Motor neuron (in vitro differentiated cells): ENCODE results near the gene SPAG9. TPM values are rescaled to one million over a fixed set of nuclear protein-coding genes. Genes with fewer than 3 reads are reported as not detected.

Experiments used
- ATAC-seq, 8 experiments: fragments of 200-7000 bp; cut with Tn5 transposase; replicated peaks in 6 of 8; 2 replicates each; pipeline ENCODE4 v1.8.0; 2021; ENCODE audit warnings: mild to moderate bottlenecking in 8 of 8, moderate library complexity in 8 of 8
- H3K27ac ChIP-seq, 2 donors: fragments of 250-450 bp; sonication (Bioruptor Pico); 2 replicates each; pipeline ENCODE4 v1.9.0; 2021; ENCODE audit warnings: antibody characterized with exemption in 2 of 2, mild to moderate bottlenecking in 2 of 2, moderate library complexity in 1 of 2
- H3K4me1 ChIP-seq, 2 donors: fragments of 250-450 bp; sonication (Bioruptor Pico); replicated peaks in 1 of 2; 2 replicates each; pipeline ENCODE4 v1.6.1; 2021; ENCODE audit warnings: antibody characterized with exemption in 2 of 2, mild to moderate bottlenecking in 2 of 2, moderate library complexity in 1 of 2
- H3K4me3 ChIP-seq, 5 donors: fragments of 250-450 bp; sonication (Bioruptor Pico); 2 replicates each; pipeline ENCODE4 v1.9.0; 2021; ENCODE audit warnings: antibody characterized with exemption in 5 of 5, mild to moderate bottlenecking in 5 of 5, moderate library complexity in 4 of 5
- WGBS, 10 experiments: fragments of 450-650 bp; shearing (Covaris generic); methylation state at CpG; one replicate each; pipeline ENCODE4 v1.0.0; 2022; 5-methylcytosine and 5-hydroxymethylcytosine counted together
- in situ Hi-C, 9 experiments: fragments of 400-800 bp; cut with MboI; loops; one replicate each; pipeline ENCODE4 v1.15.0; 2021; ENCODE audit warnings: low sequenced_read_pairs in 9 of 9, low pct_unique_long_range_greater_than_20kb in 2 of 9; ENCODE audit not compliant: unreplicated experiment in 9 of 9
- total RNA-seq, 8 experiments: library from RNA; unstranded; fragments of 300-600 nt; gene quantifications; 2 replicates each; pipeline versions ENCODE4 v1.2.3 to v1.2.4, GENCODE V29; 2022

The SPAG9 gene
- total RNA-seq, 8 experiments from 2014 or later: 94.7 to 214 (median 139) TPM

GRCh38 chr17:50977487-50978159 is 143.0 kb downstream of the SPAG9 start:
- 0 to 83% (median 64%) methylated on average over 1 to 4 of the region's 4 CpGs; no CpG with 5 or more reads in 2 of the 10 experiments for WGBS, 10 experiments
- in situ Hi-C loops: no loop called here
- no peak for ATAC-seq
- no peak overlapping the region for H3K4me3 ChIP-seq
- peaks cover 0 to 3% of the 10 kb centered on the region in 2 donors for H3K4me1 ChIP-seq
- no peak overlapping the region for H3K27ac ChIP-seq

- no peak overlapping the region for H3K4me3 ChIP-seq
- in situ Hi-C loops: no loop called here
- peak in 1 of 8 experiments; percentile 66 for ATAC-seq
- H3K4me1 ChIP-seq: peaks cover 0 to 9% of the 10 kb centered on the region in 2 donors
- no peak overlapping the region for H3K27ac ChIP-seq
- WGBS, 10 experiments: 0 to 91% (median 53%) methylated on average over 1 to 2 of the region's 2 CpGs
Observed at GRCh38 chr17:50976951-50977472, 143.7 kb downstream of the SPAG9 start.

- in situ Hi-C loops: loop anchor here in 3 of 9 experiments (25.0 kb wide), 1 partner anchor 112 kb away; the partner anchor contains the start of gene TOB1 (in 3 of the 3)
- H3K4me1 ChIP-seq: peaks cover 0 to 9% of the 10 kb centered on the region in 2 donors
- no peak overlapping the region for H3K4me3 ChIP-seq
- 33 to 100% (median 92%) methylated on average over 1 to 7 of the region's 7 CpGs for WGBS, 10 experiments
- ATAC-seq: no peak
- H3K27ac ChIP-seq: no peak overlapping the region
Observed at GRCh38 chr17:50973557-50974494, 146.8 kb downstream of the SPAG9 start.

GRCh38 chr17:50972577-50972976 is 148.1 kb downstream of the SPAG9 start:
- Histone ChIP-seq H3K4me1 (peaks cover 0 to 9% of the 10 kb centered on the region in 2 donors), H3K4me3 (no peak overlapping the region), H3K27ac (no peak overlapping the region)
- in situ Hi-C loops: loop anchor here in 3 of 9 experiments (25.0 kb wide), 1 partner anchor 110 kb away; the partner anchor contains the start of gene TOB1 (in 3 of the 3)
- peak in 5 of 8 experiments; percentile 55 to 82 (median 61) for ATAC-seq
- WGBS, 10 experiments: 61 to 100% (median 83%) methylated on average over 1 to 5 of the region's 5 CpGs; no CpG with 5 or more reads in 1 of the 10 experiments

GRCh38 chr17:50967795-50968194 is 152.9 kb downstream of the SPAG9 start:
- Histone ChIP-seq H3K27ac (no peak overlapping the region), H3K4me3 (no peak overlapping the region), H3K4me1 (peaks cover 0 to 8% of the 10 kb centered on the region in 2 donors)
- ATAC-seq: no peak
- WGBS, 10 experiments: 11 to 100% (median 70%) methylated on average over 1 of the region's 1 CpG; no CpG with 5 or more reads in 3 of the 10 experiments
- in situ Hi-C loops: loop anchor here in 3 of 9 experiments (25.0 kb wide), 1 partner anchor 105 kb away; the partner anchor contains the start of gene TOB1 (in 3 of the 3)

GRCh38 chr17:50966163-50966666 is 154.5 kb downstream of the SPAG9 start:
- ATAC-seq: no peak
- Histone ChIP-seq H3K4me1 (no peaks in the 10 kb centered on the region), H3K4me3 (no peak overlapping the region), H3K27ac (no peak overlapping the region)
- 61 to 100% (median 85%) methylated on average over 1 to 3 of the region's 3 CpGs for WGBS, 10 experiments
- in situ Hi-C loops: loop anchor here in 3 of 9 experiments (25.0 kb wide), 1 partner anchor 104 kb away; the partner anchor contains the start of gene TOB1 (in 3 of the 3)

GRCh38 chr17:50963139-50963538 is 157.5 kb downstream of the SPAG9 start:
- WGBS, 10 experiments: 0 to 100% (median 88%) methylated on average over 1 to 2 of the region's 2 CpGs; no CpG with 5 or more reads in 1 of the 10 experiments
- in situ Hi-C loops: loop anchor here in 3 of 9 experiments (25.0 kb wide), 1 partner anchor 101 kb away; the partner anchor contains the start of gene TOB1 (in 3 of the 3)
- no peak for ATAC-seq
- Histone ChIP-seq H3K4me3 (no peak overlapping the region), H3K27ac (no peak overlapping the region), H3K4me1 (no peaks in the 10 kb centered on the region)

- 70 to 100% (median 90%) methylated on average over 1 to 8 of the region's 9 CpGs for WGBS, 10 experiments
- Histone ChIP-seq H3K27ac (no peak overlapping the region), H3K4me3 (no peak overlapping the region), H3K4me1 (peaks cover 0 to 1% of the 10 kb centered on the region in 2 donors)
- in situ Hi-C loops: loop anchor here in 3 of 9 experiments (25.0 kb wide), 1 partner anchor 99 kb away; the partner anchor contains the start of gene TOB1 (in 3 of the 3)
- ATAC-seq: no peak
Observed at GRCh38 chr17:50961282-50962220, 159.1 kb downstream of the SPAG9 start.

GRCh38 chr17:50959341-50959740 is 161.3 kb downstream of the SPAG9 start:
- 90 to 100% (median 100%) methylated on average over 1 to 2 of the region's 2 CpGs; no CpG with 5 or more reads in 7 of the 10 experiments for WGBS, 10 experiments
- H3K4me1 ChIP-seq: peaks cover 12 to 17% of the 10 kb centered on the region in 2 donors
- ATAC-seq: no peak
- H3K4me3 ChIP-seq: no peak overlapping the region
- in situ Hi-C loops: loop anchor here in 7 of 9 experiments (10.0 to 25.0 kb wide), 4 partner anchors 95 to 175 kb away; partner anchors contain the start of gene TOB1 (in 6 of the 7)
- no peak overlapping the region for H3K27ac ChIP-seq

GRCh38 chr17:50957600-50958575 is 162.8 kb downstream of the SPAG9 start:
- 52 to 100% (median 94%) methylated on average over 1 to 8 of the region's 15 CpGs; no CpG with 5 or more reads in 2 of the 10 experiments for WGBS, 10 experiments
- H3K27ac ChIP-seq: no peak overlapping the region

More at GRCh38 chr17:50957600-50958575, 162.8 kb downstream of the SPAG9 start:
- Histone ChIP-seq H3K4me1 (peaks cover 23 to 27% of the 10 kb centered on the region in 2 donors), H3K4me3 (no peak overlapping the region)
- in situ Hi-C loops: loop anchor here in 7 of 9 experiments (10.0 to 25.0 kb wide), 4 partner anchors 93 to 173 kb away; partner anchors contain the start of gene TOB1 (in 6 of the 7)
- peak in 1 of 8 experiments; percentile 4 for ATAC-seq
